Measurements from ENCODE around the gene RBM4.
"Not testable (repeated sequence)": the region's sequence is repeated elsewhere in the genome, so short reads cannot be mapped to it uniquely, and the experiment has no call there.

Gene RBM4

GRCh38 chr11:66638177-66639065 lies at the start of gene RBM4:
Gene RBM4 (plus strand): TSS chr11:66638703. CDS start chr11:66639712, 1,009 bp downstream.
- H3K4me3 ChIP-seq (ENCODE audit: low read length): peak within 1 kb of the TSS; percentile 95
- DNase-seq (ENCODE audit: low read depth): peak; percentile 100
- TF ChIP-seq, protein P1, sequence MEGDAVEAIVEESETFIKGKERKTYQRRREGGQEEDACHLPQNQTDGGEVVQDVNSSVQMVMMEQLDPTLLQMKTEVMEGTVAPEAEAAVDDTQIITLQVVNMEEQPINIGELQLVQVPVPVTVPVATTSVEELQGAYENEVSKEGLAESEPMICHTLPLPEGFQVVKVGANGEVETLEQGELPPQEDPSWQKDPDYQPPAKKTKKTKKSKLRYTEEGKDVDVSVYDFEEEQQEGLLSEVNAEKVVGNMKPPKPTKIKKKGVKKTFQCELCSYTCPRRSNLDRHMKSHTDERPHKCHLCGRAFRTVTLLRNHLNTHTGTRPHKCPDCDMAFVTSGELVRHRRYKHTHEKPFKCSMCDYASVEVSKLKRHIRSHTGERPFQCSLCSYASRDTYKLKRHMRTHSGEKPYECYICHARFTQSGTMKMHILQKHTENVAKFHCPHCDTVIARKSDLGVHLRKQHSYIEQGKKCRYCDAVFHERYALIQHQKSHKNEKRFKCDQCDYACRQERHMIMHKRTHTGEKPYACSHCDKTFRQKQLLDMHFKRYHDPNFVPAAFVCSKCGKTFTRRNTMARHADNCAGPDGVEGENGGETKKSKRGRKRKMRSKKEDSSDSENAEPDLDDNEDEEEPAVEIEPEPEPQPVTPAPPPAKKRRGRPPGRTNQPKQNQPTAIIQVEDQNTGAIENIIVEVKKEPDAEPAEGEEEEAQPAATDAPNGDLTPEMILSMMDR (IDR thresholded peaks at IDR 0.05; ENCODE audit: insufficient read depth, low read depth, low read length, missing control alignments): peak; percentile 20

- DNase-seq (ENCODE audit: low read depth); H3K4me3 ChIP-seq (ENCODE audit: low read length): not testable (repeated sequence)
Measured at GRCh38 chr11:66589315-66589714, 49.2 kb upstream of the RBM4 start.

DNA sequence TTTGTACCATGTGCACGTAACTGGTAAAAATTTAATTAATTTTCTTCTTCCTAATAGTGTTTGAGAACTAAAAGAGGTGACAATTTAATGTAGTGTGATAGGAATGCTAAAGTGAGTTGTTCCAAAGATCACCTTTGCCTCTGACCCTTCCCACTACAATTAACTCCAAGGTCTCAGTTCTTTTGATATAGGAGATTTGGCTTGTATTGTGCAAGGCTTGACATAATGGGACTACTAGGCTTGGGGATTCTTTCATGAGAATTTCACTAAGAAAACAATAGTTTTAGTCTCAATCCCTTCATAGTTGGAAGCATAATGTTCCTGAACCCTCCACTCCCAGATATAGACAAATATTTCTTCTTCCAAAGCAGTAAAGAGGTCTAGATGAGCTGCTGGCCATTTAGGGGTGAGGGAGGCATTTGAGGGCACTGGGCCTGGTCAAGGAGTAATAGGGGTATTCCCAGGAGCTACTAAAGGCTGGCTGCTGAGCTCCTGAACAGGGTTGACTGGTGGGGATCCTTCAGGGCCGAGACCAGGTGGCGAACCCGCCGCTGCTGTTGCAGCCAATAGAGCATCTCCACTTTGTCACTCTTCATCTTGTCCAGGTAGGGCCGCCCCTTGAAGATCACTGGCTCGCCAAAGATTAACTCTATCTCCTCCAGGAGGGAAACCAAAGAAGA lies 48.4 kb upstream of the RBM4 start:
- no peak for DNase-seq (ENCODE audit: low read depth)
- H3K4me3 ChIP-seq (ENCODE audit: low read length): no peak overlapping the region
- TF ChIP-seq, protein P1 (IDR thresholded peaks at IDR 0.05; ENCODE audit: insufficient read depth, low read depth, low read length, missing control alignments): no peak

- H3K4me3 ChIP-seq (ENCODE audit: low read length): no peak overlapping the region
- TF ChIP-seq, protein P1 (IDR thresholded peaks at IDR 0.05; ENCODE audit: insufficient read depth, low read depth, low read length, missing control alignments): no peak
- DNase-seq (ENCODE audit: low read depth): no peak
Measured at GRCh38 chr11:66591175-66591574, 47.3 kb upstream of the RBM4 start.

DNA sequence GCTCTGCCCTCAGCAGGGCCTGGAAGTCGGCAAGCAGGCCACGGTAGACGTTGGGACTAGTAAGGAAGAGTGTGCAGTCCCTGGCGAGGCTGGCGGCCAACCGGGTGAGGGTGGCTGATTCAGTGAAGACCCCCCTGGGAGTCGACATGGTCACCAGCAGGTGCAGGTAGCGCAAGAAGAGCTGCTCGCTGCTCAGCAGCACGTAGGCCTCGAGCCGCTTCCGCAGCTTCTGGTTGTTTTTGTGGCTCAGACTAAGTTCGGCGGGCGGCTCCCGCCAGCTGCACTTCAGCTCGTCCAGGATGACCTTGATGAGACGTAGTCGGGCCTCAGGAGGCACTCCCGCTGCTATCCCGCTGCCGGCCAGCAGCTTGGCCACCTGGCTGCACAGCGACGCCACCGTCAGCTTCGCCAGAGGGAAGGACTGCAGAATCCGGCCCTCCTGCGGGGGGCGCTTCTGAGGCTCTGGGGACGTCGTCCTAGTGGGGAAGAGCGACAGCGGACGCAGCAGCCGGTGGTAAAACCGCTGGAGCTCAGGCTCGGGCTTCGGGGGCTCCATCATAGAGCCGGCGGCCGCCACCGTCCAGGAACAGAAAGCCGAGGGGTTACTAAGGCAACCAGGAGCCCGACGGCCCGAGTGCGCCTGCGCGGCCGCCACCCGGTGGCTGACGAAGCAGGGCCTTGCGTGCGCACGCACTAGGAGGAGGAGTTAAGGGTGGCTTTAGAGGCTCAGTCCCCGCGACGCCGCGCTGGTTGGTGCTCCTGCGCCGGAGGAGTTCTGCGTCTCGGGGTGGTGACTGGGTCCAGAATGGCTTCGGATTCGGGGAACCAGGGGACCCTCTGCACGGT lies 45.8 kb upstream of the RBM4 start, which contains the start of the genes CCDC87 and CCS:
TSS of gene CCDC87 (minus strand) at position 607 of the 846 bp plus-strand sequence. CDS start at position 559, 48 bp downstream.
TSS of gene CCS (plus strand) at position 729 of the 846 bp plus-strand sequence. CDS start at position 806, 77 bp downstream.
- DNase-seq (ENCODE audit: low read depth): peak; percentile 95
- TF ChIP-seq, protein P1 (IDR thresholded peaks at IDR 0.05; ENCODE audit: insufficient read depth, low read depth, low read length, missing control alignments): peak; percentile 68
- H3K4me3 ChIP-seq (ENCODE audit: low read length): peak within 1 kb of the TSS; percentile 89

- TF ChIP-seq, protein P1 (IDR thresholded peaks at IDR 0.05; ENCODE audit: insufficient read depth, low read depth, low read length, missing control alignments): no peak
- DNase-seq (ENCODE audit: low read depth): no peak
- peak overlapping the region; percentile 89 for H3K4me3 ChIP-seq (ENCODE audit: low read length)
Measured at GRCh38 chr11:66593303-66593635, 45.2 kb upstream of the RBM4 start.

Measured in epithelial cell of esophagus (primary cell).